Measurements from ENCODE around the gene PRELID1.
"Not testable (repeated sequence)": the region's sequence is repeated elsewhere in the genome, so short reads cannot be mapped to it uniquely, and the experiment has no call there.

Gene PRELID1

DNA sequence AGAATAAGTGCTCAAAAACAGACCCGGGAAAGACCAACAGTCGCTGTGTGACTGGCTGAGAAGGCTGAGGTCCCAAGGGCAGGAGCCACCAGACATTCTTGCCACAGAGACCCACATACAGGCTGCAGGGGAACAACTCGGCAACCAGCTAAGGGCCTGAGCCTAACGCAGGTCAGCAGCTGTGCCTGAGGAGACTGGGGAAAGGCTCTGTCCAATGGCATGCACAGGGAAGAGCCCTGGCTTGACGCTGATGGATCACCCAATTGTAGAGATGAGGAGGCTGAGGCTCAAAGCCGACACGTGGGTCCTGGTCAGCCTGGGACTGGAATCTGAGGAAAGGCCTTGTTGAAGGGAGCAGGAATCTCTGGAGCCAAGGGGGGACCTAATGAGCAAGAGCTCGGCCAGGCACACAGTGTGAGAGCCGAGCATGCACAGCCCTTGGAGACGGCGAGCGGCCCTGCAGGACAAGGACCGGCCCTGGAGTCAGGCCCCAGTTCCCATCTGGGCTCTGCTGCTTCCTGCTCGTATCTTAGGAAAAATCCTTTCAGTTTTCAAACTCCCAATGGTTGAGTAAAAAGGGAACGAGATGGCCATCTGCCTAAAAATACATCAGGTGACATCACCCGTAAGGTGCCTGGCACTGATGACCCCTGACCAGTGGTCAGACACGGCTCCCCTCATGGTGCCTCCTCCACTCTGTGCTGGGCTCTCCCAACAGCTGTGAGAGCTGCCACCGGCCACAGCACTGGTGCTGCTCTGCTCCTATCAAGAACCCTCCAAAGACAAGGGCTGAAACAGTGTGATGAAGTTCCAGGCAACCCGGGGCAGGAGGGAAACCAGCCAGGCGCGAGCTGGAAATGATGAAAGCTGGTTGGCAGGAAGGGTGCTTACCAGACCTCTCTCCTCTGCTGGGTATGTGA, 31.4 kb downstream of the PRELID1 start:
- DNase-seq (ENCODE audit: low read depth in 1 of 2, low spot score in 1 of 2), result no peak

DNA sequence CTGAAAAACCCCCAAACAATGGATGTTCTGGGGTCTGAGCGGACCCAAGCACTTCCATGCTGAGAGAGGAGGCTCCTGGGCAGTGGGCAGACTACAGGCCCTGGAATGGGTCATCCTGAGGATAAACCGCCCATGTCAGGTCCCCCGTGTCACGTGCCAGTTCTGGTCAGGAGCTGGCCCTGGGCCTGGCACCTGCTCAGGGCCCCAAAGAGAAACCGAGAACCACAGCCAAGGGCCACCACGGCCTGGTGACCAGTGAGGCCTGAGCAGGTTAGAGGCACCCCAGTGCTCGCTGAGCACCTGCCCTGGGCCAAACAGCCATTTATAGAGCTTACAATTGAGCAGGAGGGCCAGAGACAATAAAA, 32.1 kb downstream of the PRELID1 start:
- no peak for DNase-seq (ENCODE audit: low read depth in 1 of 2, low spot score in 1 of 2)

DNA sequence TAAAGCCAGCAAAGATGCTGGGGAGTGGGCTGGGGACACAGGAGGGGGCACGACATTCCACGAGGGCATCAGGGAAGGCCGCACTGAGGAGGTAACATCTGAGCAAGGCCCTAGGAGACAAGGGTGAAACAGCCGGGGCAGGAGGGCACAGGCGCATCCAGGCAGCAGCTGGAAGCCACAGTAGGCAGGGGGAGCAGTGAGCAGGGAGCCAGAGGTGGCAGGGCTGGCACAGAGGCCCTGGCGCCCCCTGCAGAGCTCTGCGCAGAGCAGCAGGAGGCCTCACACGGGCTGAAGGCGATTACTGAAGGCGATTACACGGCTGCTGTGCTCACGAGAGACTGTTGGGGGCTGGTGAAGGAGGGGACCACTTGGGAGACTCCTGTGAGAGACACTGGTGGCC, 32.5 kb downstream of the PRELID1 start:
- DNase-seq (ENCODE audit: low read depth in 1 of 2, low spot score in 1 of 2), result no peak

DNA sequence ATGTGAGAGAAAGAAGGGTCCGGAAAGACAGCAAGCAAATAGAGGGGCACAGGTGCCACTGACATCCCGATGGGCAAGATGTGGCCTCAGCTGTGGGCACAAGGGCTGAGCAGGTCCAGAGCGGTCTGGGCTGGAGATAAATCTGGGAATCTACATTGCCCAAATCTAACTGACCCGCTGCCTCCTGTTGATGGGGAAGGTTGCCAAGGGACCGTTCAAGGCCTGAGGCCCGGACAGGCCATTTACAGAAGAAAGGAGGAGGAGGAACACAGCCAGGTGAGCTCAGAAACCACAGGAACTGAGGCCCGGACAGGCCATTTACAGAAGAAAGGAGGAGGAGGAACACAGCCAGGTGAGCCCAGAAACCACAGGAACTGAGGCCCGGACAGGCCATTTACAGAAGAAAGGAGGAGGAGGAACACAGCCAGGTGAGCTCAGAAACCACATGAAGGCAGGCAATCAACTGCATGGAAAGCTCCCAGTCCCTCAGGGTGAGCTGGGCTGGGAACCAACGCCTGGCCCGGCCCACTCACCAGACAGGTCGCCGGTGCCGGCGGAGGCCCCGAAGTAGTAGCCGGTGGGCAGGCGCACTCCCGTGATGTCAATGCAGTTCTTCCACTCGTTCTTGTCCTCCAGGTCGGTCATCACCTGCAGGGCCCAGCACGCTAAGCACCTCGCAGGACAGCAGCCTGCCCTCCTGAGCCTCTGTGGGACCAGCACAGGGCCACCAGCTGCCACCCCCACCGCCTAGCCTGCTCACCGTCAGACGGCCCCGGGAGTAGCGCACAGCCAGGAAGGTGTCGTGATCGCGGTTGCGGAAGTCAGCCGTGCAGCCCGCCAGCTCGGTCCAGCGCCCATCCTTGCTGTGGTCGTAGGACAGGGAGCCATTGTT, 33.2 kb downstream of the PRELID1 start:
- DNase-seq (ENCODE audit: low read depth in 1 of 2, low spot score in 1 of 2), result no peak

DNA sequence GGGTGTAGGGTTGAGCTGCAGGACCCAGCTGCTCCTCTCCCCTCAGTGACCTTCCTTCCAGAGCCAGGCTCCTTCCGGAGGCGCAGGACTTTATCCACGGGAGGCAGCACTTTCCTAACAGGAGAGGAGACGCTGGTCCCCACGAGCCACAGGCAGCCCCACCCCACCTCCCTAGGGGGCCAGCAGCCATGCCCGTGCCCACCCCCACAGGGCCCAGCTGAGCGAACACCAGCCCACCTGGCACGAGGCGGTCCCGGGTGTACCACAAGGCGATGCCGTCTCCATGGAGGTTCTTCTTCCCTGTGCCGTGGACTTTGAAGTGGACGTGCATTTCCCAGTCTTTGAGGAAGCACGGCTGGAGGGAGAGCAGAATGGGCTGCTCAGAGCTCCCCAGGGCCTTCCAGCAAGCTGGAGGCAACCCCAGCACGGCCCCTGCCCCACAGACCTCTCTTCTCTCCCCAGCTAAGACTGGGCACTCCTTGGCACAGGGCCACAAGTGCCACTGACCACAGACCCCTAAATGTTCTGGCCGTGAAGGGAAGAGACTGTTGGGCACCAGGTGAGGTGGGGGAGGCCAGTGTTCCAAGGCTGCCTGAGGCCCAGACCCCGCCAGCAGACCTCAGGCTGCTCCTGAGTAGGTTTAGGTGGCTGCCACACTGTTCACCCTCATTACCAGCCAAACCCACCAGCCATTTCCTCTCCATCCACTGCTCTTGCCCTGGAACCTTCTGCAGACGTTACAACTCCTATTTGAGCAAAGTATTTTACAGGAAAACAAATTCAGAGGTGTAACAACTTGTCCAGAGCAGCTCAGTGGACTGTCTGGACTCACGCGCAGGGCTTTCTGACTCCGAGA, 34.9 kb downstream of the PRELID1 start:
- DNase-seq (ENCODE audit: low read depth in 1 of 2, low spot score in 1 of 2), result no peak

DNA sequence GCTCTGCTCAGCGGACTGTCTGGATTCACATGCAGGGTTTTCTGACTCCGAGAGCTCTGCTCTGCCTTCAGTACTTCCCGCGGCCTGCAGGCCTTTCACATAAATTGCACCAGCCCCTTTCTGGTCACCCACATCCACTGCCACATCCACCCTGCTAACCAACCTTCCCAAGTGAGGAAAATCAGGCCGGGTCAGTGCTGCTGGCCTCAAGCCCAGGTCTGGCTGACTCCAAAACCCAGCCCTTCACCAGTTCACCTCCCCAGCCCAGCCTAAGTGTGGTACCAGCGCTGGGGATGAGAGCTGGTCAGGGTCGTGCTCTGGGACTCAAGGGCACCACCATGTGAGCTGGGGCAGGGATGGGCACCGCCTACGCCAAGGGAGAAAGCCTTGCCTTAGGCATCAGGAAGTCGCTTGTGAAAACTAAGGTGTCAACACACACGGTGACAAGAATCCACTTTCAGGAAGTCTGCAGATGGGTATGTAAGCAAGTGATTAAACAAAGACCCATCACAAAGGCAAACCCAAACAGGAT, 35.6 kb downstream of the PRELID1 start:
- no peak for DNase-seq (ENCODE audit: low read depth in 1 of 2, low spot score in 1 of 2)

- DNase-seq (ENCODE audit: low read depth in 1 of 2, low spot score in 1 of 2), result not testable (repeated sequence)
Measured at GRCh38 chr5:177343000-177343399, 39.4 kb downstream of the PRELID1 start.

GRCh38 chr5:177343777-177344176, 40.2 kb downstream of the PRELID1 start:
- no peak for DNase-seq (ENCODE audit: low read depth in 1 of 2, low spot score in 1 of 2)

GRCh38 chr5:177344891-177345290, 41.3 kb downstream of the PRELID1 start:
- no peak for DNase-seq (ENCODE audit: low read depth in 1 of 2, low spot score in 1 of 2)

DNA sequence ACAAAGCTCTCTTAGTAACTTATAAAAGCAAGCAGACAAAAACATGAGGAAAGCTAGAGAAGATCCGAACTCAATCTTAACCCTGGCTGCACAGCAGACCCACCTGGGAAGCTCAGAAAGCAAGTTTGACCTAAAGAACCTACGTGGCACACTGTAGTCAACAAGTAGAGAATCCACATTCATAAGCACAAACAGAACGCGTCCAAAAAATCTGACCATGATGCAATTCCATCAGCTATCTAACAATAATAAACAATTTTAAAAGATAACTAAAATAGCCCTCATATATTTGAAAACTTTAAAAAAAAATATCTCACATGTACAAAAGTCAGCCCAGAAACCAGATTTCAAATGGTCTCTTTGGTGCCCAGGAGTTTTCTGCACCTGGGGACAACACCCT, 43.2 kb downstream of the PRELID1 start:
- DNase-seq (ENCODE audit: low read depth in 1 of 2, low spot score in 1 of 2), result no peak

GRCh38 chr5:177347699-177348098, 44.1 kb downstream of the PRELID1 start:
- DNase-seq (ENCODE audit: low read depth in 1 of 2, low spot score in 1 of 2), result no peak

DNA sequence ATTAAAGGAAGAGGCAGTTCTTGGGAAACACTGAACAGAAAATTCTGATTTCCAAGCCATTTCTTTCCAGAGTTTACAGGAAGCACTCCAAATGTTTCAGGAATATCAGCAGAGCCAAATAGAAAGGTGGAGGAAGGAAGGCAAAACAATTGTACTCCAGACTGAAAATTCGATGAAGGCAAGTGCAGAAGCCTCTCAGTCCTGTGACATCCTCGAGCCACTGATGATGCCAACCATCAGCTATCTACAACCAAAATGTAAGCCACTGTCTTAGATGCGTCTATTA, 45.7 kb downstream of the PRELID1 start:
- no peak for DNase-seq (ENCODE audit: low read depth in 1 of 2, low spot score in 1 of 2)

DNA sequence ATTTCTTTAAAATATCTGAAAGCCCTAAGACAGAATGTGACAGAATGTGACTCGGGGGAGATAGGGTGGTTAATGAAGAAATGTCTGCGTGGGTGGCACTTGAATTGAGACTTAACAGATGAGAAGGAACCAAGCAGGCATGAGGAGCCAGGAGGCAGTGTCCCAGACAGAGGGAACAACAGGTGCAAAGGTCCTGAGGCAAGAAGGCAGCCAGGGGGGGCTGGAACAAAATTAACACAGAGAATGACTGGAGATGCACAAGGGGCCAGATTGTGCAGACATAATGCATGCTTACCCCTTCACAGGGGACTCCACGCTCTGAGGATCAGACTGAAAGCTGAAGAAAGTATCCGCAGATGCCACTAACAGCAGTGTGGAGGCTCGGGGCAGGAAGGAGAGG, 46.2 kb downstream of the PRELID1 start:
- no peak for DNase-seq (ENCODE audit: low read depth in 1 of 2, low spot score in 1 of 2)

GRCh38 chr5:177350776-177351391, 47.3 kb downstream of the PRELID1 start:
- DNase-seq (ENCODE audit: low read depth in 1 of 2, low spot score in 1 of 2), result no peak

- DNase-seq (ENCODE audit: low read depth in 1 of 2, low spot score in 1 of 2), result peak; percentile 72 to 73
Measured at GRCh38 chr5:177351392-177352329, 48.1 kb downstream of the PRELID1 start, which contains the start of gene LMAN2. TSS of gene LMAN2 (minus strand) at chr5:177351668. CDS start at chr5:177351647, 21 bp downstream.

DNA sequence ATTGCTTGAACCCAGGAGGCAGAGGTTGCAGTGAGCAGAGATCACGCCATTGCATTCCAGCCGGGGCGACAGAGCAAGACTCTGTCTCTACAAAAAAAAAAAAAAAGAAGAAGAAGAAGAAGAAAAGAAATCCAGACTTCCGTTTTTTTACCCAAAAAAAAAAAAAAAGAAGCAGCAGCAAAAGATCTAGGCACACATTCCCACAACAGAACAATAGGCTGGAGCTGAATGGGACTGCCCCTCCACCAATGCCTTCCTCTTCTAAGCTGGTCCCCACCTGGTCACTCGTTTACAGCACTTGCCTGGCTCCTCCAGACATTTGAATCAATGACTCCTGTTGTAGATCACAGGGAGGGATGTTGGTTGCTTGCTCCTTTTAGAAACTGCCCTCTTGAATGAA, 49.5 kb downstream of the PRELID1 start:
- no peak for DNase-seq (ENCODE audit: low read depth in 1 of 2, low spot score in 1 of 2)

DNA sequence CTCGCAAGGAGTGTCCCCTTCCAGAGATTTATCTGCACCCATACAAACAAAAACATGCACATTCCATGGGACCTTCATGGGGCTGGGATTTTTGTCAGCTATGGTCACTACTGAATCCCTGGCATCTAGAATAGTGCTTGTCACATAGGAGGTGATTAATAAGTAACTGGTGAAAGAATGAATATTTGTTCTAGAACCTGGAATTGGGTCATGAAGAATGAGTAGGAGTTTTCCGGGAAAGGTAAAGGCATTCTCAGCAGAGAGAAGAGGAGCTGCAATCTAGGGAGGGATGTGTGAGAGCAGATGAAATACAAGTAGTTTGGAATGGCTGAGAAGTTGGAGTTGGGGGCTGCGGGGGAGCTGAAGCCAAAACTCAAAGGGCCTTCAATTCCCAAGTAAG, 50.7 kb downstream of the PRELID1 start:
- DNase-seq (ENCODE audit: low read depth in 1 of 2, low spot score in 1 of 2), result no peak

DNA sequence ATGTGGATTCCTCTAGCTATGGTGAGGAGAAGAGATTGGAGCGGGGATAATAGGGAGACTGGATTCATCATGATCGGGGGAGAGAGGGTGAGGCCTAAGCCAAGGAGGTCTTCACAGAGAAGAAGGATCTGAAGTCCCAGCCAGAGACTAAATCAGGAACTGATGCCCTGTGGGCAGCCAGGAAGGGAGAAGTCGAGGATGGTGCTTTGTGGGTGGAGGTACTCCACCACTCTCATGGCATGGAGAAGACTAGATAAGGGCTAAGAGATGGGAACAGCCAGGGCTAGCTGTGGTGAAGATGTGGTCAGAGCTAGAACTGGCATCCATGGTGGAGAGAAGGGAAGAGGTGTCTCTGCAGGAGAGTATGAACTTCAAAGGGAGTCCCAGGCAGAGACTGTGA, 51.1 kb downstream of the PRELID1 start:
- no peak for DNase-seq (ENCODE audit: low read depth in 1 of 2, low spot score in 1 of 2)

DNA sequence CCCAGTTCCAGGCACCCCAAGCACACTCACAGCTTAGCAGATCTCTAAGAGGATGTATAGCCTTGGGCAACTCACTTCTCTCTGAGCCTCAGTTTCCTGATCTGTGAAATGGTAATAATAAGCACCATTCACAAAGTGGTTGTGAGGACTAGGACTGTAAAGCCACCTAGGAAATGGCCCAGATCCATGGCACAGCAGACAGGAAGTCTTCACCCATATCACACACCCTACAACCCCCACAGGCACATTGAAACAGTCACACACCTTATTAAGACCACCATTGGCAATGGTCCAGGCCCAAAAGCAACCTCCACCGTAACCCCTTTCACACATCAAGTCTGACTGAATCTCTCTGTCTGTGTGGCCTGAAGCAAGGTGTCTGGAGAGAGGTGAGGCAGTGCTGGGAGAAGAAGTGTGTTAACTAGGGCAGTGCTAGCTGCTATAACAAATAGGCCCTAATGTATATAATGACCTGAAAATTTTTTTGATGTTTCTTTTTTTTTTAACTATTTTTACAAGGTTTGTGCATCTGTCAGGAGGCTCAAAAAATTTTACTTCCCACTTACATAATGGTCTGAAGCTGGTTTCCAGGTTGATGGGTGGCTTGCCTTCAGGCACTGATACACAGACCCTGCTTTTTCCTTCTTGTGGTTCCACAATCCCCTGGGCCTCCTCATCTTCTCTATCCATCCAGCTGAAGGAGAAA, 51.7 kb downstream of the PRELID1 start:
- DNase-seq (ENCODE audit: low read depth in 1 of 2, low spot score in 1 of 2), result no peak
